HL-60 (cell line): ENCODE results near the gene PHLPP2.

ENCODE experiments used
- DNase-seq, 2 experiments: peaks; one replicate each; pipeline ENCODE4 v3.0.0-alpha.2; 2010 to 2020; ENCODE audit warnings: low read depth in 1 of 2, low spot score in 1 of 2
- H3K27ac ChIP-seq: fragments of 250-450 bp; sonication (Bioruptor Pico); replicated peaks from 2 replicates; pipeline ENCODE4 v1.5.1; 2020; ENCODE audit warnings: mild to moderate bottlenecking, moderate library complexity
- H3K27me3 ChIP-seq: fragments of 250-450 bp; sonication (Bioruptor Pico); 2 replicates; pipeline ENCODE4 v1.5.1; 2021; ENCODE audit warnings: mild to moderate bottlenecking, moderate library complexity; ENCODE audit not compliant: insufficient read depth, poor library complexity, severe bottlenecking
- H3K4me3 ChIP-seq: replicated peaks from 2 replicates; pipeline ENCODE4 v1.5.1; 2011; ENCODE audit warnings: mild to moderate bottlenecking, control low read depth, low read length; ENCODE audit not compliant: insufficient read depth
- CTCF ChIP-seq: IDR thresholded peaks from one replicate; pipeline ENCODE4 v1.5.1; 2011; ENCODE audit warnings: low read length, control low read depth, inconsistent platforms; ENCODE audit not compliant: insufficient read depth
- GABPA ChIP-seq: IDR thresholded peaks from 2 replicates; pipeline ENCODE4 v1.6.1; 2012; ENCODE audit warnings: low read depth
- POLR2AphosphoS5 ChIP-seq: IDR thresholded peaks from 2 replicates; pipeline ENCODE4 v1.6.1; 2012; ENCODE audit warnings: low read depth
- REST ChIP-seq: IDR thresholded peaks from 2 replicates; pipeline ENCODE4 v1.6.1; 2012; ENCODE audit warnings: low read depth; ENCODE audit not compliant: insufficient replicate concordance
- SPI1 ChIP-seq: IDR thresholded peaks from 2 replicates; pipeline ENCODE4 v1.6.1; 2012; ENCODE audit warnings: low read depth, mild to moderate bottlenecking, borderline replicate concordance

The PHLPP2 gene

DNA sequence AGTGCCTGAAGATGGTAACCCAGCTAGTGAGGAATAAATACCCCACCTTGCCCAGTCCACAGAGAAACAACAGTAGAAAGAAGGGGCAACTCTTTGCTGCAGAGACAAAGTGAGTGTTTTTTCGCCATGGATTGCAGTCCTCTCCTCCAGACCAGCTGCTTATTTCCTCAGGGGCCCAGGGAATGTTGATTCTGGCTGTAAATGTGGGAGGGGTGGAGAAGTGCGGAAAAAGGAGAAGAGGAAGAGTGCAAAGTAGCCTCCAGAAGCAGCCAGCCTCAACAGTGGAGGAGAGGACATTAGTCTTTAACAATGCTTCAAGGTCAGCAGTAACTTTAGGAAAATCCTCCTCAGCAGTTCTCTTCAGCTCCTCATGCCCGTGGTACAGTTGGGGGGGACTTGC lies 8.1 kb upstream of the PHLPP2 start:
- TF ChIP-seq SPI1 (no peak), GABPA (no peak), POLR2AphosphoS5 (no peak), REST (no peak), CTCF (no peak)
- H3K4me3 ChIP-seq = no peak overlapping the region
- H3K27me3 ChIP-seq = no peaks in the 10 kb centered on the region
- DNase-seq = no peak
- no peak overlapping the region for H3K27ac ChIP-seq

- Histone ChIP-seq H3K4me3 (no peak overlapping the region), H3K27me3 (peaks cover 3% of the 10 kb centered on the region), H3K27ac (no peak overlapping the region)
- TF ChIP-seq REST (no peak), CTCF (no peak), SPI1 (peak; percentile 23; the same call in 1 of the 2 replicates), GABPA (no peak), POLR2AphosphoS5 (no peak)
- DNase-seq = no peak
Measured at GRCh38 chr16:71727551-71728324, 3.2 kb upstream of the PHLPP2 start.

- TF ChIP-seq SPI1 (0 out of 2 replicates have a peak, but pooled peaks have one; percentile 7), REST (no peak)
- no peak overlapping the region for H3K27ac ChIP-seq
Measured at GRCh38 chr16:71726476-71727315, 2.2 kb upstream of the PHLPP2 start.

More at GRCh38 chr16:71726476-71727315, 2.2 kb upstream of the PHLPP2 start:
- no peak for DNase-seq
- Histone ChIP-seq H3K27me3 (peaks cover 6% of the 10 kb centered on the region), H3K4me3 (no peak overlapping the region)
